Activated CD4-positive, alpha-beta T cell treated with anti-CD3 and anti-CD28 coated beads for 24 hours (primary cell): ENCODE measurements around the gene BARD1.
"Not testable (repeated sequence)": the region's sequence is repeated elsewhere in the genome, so short reads cannot be mapped to it uniquely, and the experiment has no call there.

ENCODE experiments used
- DNase-seq, 2 donors: peaks; one replicate each; pipeline ENCODE4 v3.0.0-alpha.2; 2020; ENCODE audit warnings: low read depth in 2 of 2

BARD1 gene

DNA sequence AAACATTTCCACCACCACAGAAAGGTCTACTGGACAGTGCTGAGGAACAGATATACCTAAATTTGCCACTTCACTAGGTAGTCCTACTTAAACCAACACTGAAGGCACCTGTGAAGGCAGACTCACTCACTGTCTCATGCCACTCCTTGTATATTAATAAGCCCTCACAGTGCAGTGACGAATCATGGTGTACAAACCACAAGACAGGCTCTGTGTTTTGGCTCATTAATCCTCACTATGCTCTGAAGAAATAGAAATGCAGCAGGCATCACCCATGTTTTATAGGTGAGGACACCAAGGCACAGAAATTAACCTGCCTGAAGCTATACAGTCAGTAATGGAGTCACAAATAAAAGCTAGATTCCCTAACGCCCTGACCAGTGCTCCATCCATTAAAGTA lies 44.3 kb downstream of the BARD1 start:
- no peak for DNase-seq

- no peak for DNase-seq
Observed at GRCh38 chr2:214753455-214753854, 56.0 kb downstream of the BARD1 start.

DNA sequence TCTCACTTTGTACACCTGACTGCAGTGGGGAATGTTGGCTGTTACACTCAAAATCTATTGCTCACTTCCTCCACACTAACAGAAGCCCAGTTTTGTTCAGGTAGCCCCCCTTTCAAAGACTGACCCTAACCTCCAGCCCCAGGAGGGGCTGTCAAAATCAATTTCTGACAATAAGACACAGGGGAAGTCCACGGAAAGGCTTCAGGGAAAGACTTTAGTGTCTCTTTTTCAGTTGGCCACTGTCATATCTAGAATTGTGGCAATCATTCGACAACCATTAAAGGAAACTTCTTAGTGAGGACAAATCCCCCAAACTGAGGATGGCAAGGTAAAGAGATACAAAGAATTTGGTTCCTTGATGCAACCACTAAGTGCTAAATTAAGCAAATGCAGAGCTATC lies 59.0 kb downstream of the BARD1 start:
- no peak for DNase-seq

GRCh38 chr2:214747992-214748391 lies 61.5 kb downstream of the BARD1 start:
- DNase-seq = no peak

DNA sequence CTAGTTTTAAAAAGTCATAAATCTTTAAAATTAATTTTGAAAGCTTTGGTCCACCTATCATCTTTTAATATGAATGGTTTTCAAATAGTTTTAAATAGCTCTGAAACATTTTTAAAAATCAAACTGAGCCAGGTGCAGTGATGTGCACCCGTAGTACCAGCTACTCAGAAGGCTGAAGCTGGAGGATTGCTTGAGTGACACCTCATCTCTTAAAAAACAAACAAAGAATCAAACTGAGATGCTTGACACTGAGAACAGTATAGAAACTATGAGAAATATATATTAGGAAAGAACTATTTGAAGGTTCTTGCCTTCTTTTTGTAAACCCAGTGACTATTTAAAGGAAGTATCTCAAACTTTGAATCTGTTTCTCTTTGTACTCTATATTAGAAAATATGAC lies 67.4 kb downstream of the BARD1 start:
- no peak for DNase-seq

DNA sequence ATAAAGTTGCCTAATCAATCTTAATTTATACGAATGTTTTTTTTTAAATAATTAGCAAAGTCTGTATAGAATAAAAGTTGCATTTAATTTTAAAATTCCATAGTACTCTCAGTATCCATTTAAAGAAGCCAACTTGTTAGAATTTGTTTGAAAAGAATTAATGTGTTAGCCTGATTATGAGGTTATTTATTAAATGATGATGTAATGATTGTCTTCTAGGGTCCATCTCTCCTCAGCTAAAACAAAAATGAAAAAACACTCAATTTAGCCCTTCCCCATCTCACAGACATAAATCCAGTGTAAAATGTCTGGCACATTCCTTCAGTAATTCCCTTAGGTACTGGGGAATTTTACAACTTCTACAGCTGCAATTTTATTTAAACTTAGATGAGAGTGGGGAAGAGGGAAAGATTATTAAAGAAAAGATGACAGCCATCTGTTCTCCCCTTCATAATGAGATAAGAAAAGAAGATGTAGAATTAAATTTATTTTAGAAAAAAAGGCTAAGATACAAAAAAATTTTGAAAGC lies 68.6 kb downstream of the BARD1 start:
- DNase-seq = no peak

GRCh38 chr2:214737188-214737587 lies 72.3 kb downstream of the BARD1 start:
- DNase-seq = no peak

- no peak for DNase-seq
Observed at GRCh38 chr2:214730800-214731407, 78.6 kb downstream of the BARD1 start.

- no peak for DNase-seq
Observed at GRCh38 chr2:214730248-214730647, 79.2 kb downstream of the BARD1 start.

GRCh38 chr2:214724741-214725140 lies 84.7 kb downstream of the BARD1 start:
- DNase-seq = no peak

DNA sequence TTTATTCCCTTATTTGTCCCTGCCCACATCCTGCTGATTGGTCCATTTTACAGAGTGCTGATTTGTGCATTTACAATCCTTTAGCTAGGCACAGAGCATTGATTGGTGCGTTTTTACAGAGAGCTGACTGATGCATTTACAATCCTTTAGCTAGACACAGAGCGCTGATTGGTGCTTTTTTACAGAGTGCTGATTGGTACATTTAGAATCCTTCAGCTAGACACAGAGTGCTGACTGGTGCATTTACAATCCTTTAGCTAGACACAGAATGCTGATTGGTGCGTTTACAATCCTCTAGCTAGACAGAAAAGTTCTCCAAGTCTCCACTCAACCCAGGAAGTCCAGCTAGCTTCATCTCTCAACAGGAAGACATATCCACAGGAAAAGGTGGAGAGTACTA lies 91.6 kb downstream of the BARD1 start:
- not testable (repeated sequence) for DNase-seq

- no peak for DNase-seq
Observed at GRCh38 chr2:214716811-214717560, 92.5 kb downstream of the BARD1 start.

DNA sequence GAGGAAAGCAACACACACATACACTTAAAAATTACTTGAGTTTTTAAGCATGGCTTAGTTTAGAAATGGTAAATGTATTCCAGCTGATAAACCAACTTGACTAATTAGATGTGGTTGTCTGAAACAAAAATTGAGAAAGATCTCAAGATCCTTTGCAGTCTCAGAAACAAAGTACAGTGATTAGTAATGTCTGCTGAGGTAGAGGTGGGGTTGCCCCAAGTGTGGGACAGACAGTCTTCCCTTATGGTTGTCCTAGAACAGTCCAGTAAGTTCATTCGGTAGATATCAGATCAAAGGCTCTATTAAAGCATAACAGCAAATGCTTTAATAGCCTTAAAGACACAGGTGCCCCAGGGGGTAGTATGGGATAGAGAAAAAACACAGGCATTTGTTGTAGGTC lies 94.5 kb downstream of the BARD1 start:
- no peak for DNase-seq

DNA sequence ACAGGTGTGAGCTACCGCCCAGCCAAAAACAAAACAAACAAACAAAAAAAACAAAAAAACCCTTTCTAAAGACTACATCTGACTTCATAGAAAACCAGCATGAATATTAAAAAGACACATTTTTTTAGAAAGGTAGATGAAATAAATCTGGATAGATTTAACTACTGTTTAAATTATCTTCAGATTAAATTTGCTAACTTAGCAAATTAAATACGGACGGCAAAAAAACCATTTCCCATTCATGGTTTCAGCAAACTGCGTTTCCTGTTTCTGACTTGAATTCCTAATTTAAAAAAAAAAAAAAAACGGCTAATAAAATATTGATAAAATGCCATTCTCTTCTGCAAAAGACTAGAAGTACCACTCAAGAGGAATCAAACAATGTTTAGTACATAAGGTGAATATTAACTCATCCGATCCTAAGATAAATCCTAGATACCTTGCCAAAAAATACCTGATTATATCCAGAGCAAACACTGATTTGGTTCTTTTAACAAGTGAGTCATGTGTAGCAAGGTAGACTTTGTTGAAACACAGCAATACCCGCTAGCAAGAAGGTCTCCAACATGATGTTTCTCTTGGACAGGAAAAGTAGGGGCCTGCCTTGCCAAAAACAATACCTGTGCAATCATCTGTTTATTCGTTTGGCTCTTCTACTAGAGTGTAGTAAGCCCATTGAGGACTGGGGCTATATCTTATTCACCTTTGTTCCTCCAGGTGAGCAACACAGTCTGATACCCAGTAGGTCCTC lies 96.2 kb downstream of the BARD1 start:
- no peak for DNase-seq

DNA sequence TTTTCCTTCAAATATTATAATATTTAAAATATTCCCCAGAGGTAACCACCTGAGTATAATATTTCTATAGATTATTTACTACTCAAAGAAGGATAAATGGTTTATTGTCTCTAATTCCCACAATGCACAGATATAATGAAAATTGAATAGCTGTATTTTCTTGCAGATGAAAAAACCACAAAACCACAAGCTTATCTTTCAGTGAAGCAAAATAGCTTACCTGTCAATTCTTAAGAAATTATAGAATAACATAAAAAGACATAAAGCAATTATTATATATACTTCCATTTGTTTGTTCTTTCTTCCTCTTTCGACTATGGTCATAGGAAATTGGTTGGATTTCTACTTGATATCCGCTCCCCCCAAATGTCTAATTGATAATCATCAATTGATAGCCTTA lies 98.8 kb downstream of the BARD1 start:
- DNase-seq = no peak

DNA sequence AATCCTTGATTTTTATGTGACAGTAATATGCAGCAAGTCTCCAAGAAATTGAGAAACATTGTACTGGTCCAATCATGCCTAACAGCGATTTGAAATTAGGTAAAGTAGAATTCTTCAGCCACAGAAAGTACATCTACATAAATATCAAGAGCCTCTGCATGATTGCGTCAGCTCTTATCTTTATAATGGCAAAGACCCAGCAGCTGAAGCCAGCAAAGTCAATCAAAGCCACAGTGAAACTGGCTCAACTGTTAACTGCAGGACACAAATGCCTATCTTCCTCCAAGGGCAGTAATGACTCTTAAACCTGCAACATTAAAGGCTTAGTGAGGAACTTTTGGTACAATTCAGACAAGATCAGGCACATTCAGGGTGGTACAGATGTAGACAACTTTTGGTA lies 102.5 kb downstream of the BARD1 start:
- DNase-seq = no peak

DNA sequence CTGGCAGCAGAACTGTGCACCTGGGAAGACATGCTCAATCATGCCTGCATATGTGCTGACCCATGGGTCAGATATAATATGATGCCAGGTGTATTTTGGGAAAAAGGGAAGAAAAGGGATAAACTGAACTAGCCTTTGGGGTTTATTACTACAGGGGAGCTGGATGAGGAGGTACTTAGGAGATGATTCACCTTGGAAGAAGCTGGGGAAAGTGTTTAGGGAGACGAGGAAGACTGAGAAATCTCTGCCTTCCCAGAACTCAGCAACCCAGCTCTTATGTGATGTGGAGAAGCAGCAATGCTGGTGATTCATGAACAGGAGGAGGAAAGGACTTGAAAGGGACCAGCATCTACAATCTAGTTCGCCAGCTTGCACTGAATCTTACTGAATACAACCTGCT lies 110.2 kb downstream of the BARD1 start:
- no peak for DNase-seq

GRCh38 chr2:214696681-214697080 lies 112.8 kb downstream of the BARD1 start:
- no peak for DNase-seq

- no peak for DNase-seq
Observed at GRCh38 chr2:214695789-214696188, 113.7 kb downstream of the BARD1 start.

DNA sequence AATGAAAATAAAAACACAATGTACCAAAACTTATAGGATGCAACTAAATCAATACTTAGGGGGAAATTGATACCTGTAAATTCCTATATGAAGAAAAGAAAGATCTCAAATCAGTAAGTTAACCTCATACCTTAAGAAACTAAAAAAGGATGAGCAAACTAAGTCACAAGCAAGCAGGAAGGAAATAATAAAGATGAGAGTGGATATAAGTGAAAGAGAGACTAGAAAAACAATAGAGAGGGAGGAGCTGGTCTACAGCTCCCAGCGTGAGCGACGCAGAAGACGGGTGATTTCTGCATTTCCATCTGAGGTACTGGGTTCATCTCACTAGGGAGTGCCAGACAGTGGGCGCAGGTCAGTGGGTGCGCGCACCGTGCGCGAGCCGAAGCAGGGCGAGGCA lies 125.9 kb downstream of the BARD1 start:
- DNase-seq = not testable (repeated sequence)

DNA sequence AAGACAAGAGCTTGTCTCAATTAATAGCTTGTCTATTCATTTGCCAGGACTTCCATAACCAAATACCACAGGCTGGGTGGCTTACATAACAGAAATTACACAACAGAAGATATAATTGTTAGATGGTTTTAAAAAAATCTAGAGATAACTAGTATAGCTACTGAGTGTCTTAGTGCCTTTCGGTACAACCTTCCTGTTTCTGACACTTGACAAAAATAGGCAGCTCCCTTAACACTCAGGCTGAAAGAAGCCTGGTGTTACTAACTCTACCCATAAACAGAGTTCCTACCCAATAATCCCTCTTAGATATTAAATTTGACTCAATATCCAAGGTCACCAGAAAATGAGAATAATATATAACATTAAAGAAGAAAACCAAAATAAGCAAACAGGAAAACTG lies 129.7 kb downstream of the BARD1 start:
- no peak for DNase-seq

DNA sequence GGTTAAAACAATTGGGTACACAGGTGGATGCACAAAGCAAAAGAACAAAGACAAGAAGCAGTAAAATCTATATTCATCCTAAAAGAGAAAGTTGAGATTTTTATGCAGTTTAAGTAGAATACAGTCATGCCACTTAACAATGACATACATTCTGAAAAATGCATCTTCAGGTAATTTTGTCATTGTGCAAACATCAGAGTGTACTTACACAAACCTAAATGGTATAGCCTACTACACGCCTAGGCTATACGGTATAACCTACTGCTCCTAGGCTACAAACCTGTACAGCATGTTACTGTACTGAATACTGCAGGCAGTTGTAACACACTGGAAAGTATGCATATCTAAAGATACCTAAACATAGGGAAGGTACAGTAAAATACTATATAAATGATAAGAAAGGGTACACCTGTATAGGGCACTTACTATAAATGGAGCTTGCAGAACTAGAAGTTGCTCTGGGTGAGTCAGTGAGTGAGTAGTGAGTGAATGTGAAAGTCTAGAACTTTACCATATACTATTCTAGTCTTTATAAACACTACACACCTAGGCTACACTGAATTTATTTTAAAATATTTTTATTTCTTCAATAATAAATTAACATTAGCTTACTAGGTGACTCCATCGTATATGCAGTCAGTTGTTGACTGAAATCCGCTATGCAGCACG lies 132.9 kb downstream of the BARD1 start:
- no peak for DNase-seq
